Left lung (tissue), 10 donors: Measurements from ENCODE around the gene GZMA. TPM values are rescaled to one million over a fixed set of nuclear protein-coding genes. Genes with fewer than 3 reads are reported as not detected.

Experiments
- ATAC-seq: fragments of 200-7000 bp; cut with Tn5 transposase; one replicate; pipeline ENCODE4 v1.9.1; 2020; ENCODE audit warnings: moderate library complexity
- DNase-seq, 4 donors: peaks; one replicate each; pipeline ENCODE4 v3.0.0-alpha.2; 2013 to 2020
- H3K27ac ChIP-seq, 2 donors: fragments of 200-600 bp; sonication (generic) in 1 of 2; one replicate each; pipeline versions ENCODE4 v1.5.0 to v1.8.0; 2020 to 2021
- H3K27me3 ChIP-seq, 2 donors: fragments of 200-600 bp; sonication (generic) in 1 of 2; one replicate each; pipeline versions ENCODE4 v1.5.0 to v1.8.0; 2020 to 2021
- H3K36me3 ChIP-seq, 2 donors: fragments of 200-600 bp; sonication (generic) in 1 of 2; one replicate each; pipeline versions ENCODE4 v1.5.0 to v1.8.0; 2020 to 2021
- H3K4me1 ChIP-seq, 2 donors: fragments of 200-600 bp; one replicate each; pipeline ENCODE4 v1.8.0; 2021
- H3K4me3 ChIP-seq, 2 donors: fragments of 200-600 bp; sonication (generic) in 1 of 2; one replicate each; pipeline versions ENCODE4 v1.5.0 to v1.8.0; 2020 to 2021; ENCODE audit warnings: mild to moderate bottlenecking in 1 of 2
- H3K9me3 ChIP-seq, 2 donors: fragments of 200-600 bp; sonication (generic) in 1 of 2; one replicate each; pipeline versions ENCODE4 v1.5.0 to v1.8.0; 2020 to 2021
- CTCF ChIP-seq, 2 donors: fragments of 200-600 bp; sonication (generic) in 1 of 2; IDR thresholded peaks; one replicate each; pipeline versions ENCODE4 v1.5.0 to v1.8.0; 2021; ENCODE audit warnings: antibody characterized with exemption in 2 of 2
- intact Hi-C, 2 donors: fragments of 100-400 bp; cut with DNase I; formaldehyde crosslinking; loops; one replicate each; pipeline versions ENCODE4 v1.11.2 to v1.14.2; 2022
- polyA plus RNA-seq, 6 donors: library from polyadenylated mRNA; unstranded; fragments of 120-200 nt; gene quantifications; one replicate each; pipeline ENCODE4 v1.2.1, GENCODE V29; 2013; ENCODE audit not compliant: insufficient read length in 6 of 6
- total RNA-seq, 2 donors: library from RNA; stranded (reverse); fragmentation: NEBNext Ultra II Directional; extraction: Animal tissue kit (Norgen Biotek cat#: 25700); gene quantifications; one replicate each; pipeline ENCODE4 v1.2.1, GENCODE V29; 2021
- donor health status: DM: no; HTN: yes; CAD: no.
- donor health status: DM: no; HTN: no; CAD: no.

Gene GZMA
- total and polyA plus RNA-seq, 8 donors: 1.8 to 6.3 (median 3.3) TPM

- H3K36me3 ChIP-seq: no peaks in the 10 kb centered on the region
- H3K27me3 ChIP-seq: no peaks in the 10 kb centered on the region
- ATAC-seq (no peak), DNase-seq (no peak)
- no peaks in the 10 kb centered on the region for H3K4me1 ChIP-seq
- intact Hi-C loops: no loop called here
- H3K27ac ChIP-seq: no peak overlapping the region
- peaks cover 0 to 10% of the 10 kb centered on the region in 2 donors for H3K9me3 ChIP-seq
- no peak for TF ChIP-seq CTCF (IDR thresholded peaks at IDR 0.05)
- H3K4me3 ChIP-seq: no peak overlapping the region
These were observed 31.7 kb downstream of the GZMA start for GRCh38 chr5:55134053-55134722.

- intact Hi-C loops: no loop called here
- Histone ChIP-seq H3K27me3 (no peaks in the 10 kb centered on the region), H3K4me1 (no peaks in the 10 kb centered on the region), H3K36me3 (no peaks in the 10 kb centered on the region), H3K4me3 (no peak overlapping the region), H3K9me3 (no peaks in the 10 kb centered on the region), H3K27ac (no peak overlapping the region)
- ATAC-seq (no peak), DNase-seq (no peak)
- TF ChIP-seq CTCF (IDR thresholded peaks at IDR 0.05): no peak
These were observed 34.1 kb downstream of the GZMA start for GRCh38 chr5:55136521-55136920.

GRCh38 chr5:55140908-55141665 lies 38.6 kb downstream of the GZMA start:
- intact Hi-C loops: loop anchor here in 1 of 2 donors (10.0 kb wide), 1 partner anchor 236 kb away; no protein-coding TSS in a partner anchor
- no peaks in the 10 kb centered on the region for H3K9me3 ChIP-seq
- no peaks in the 10 kb centered on the region for H3K4me1 ChIP-seq
- no peak for TF ChIP-seq CTCF (IDR thresholded peaks at IDR 0.05)
- H3K36me3 ChIP-seq: no peaks in the 10 kb centered on the region
- H3K27ac ChIP-seq: no peak overlapping the region
- H3K27me3 ChIP-seq: peaks cover 0 to 20% of the 10 kb centered on the region in 2 donors
- H3K4me3 ChIP-seq: no peak overlapping the region
- ATAC-seq (no peak), DNase-seq (no peak)

- no peak for DNase-seq
- Histone ChIP-seq H3K27me3 (peaks cover 0 to 20% of the 10 kb centered on the region in 2 donors), H3K4me1 (peaks cover 0 to 5% of the 10 kb centered on the region in 2 donors), H3K9me3 (no peaks in the 10 kb centered on the region), H3K4me3 (no peak overlapping the region), H3K27ac (no peak overlapping the region), H3K36me3 (no peaks in the 10 kb centered on the region)
- intact Hi-C loops: loop anchor here in 1 of 2 donors (10.0 kb wide), 1 partner anchor 237 kb away; no protein-coding TSS in a partner anchor
- TF ChIP-seq CTCF (IDR thresholded peaks at IDR 0.05): no peak
- ATAC-seq: no peak
These were observed 39.7 kb downstream of the GZMA start for GRCh38 chr5:55141945-55142690.
